ENCODE data around the gene NBPF3. TPM values are rescaled to one million over a fixed set of nuclear protein-coding genes. Genes with fewer than 3 reads are reported as not detected.
"Not testable (repeated sequence)": the region's sequence is repeated elsewhere in the genome, so short reads cannot be mapped to it uniquely, and the experiment has no call there.

Gene NBPF3
- total and polyA plus RNA-seq, 7 donors, result 2.0 to 11.6 (median 4.9) TPM

DNA sequence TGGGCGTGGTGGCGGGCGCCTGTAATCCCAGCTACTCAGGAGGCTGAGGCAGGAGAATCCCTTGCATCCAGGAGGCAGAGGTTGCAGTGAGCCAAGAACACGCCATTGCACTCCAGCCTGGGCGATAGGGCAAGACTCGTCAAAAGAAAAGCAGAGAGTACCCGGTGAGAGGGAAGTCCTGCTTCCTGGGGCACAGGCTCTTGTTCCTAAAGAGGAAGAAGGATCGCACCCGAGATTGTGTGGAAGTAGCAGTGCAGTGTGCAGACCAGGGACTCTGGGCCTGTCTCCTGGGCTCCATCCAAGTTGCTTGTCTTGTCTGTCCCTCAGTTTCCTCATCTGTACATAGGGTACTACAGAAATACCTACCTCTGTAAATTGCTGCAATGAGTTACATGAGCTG lies 29.6 kb downstream of the NBPF3 start:
- intact Hi-C loops (cut with DNase I), result no loop called here
- Histone ChIP-seq H3K4me3 (no peak overlapping the region), H3K27me3 (no peaks in the 10 kb centered on the region), H3K27ac (no peak overlapping the region), H3K36me3 (peaks cover 0 to 20% (median 6%) of the 10 kb centered on the region in 4 donors), H3K4me1 (no peaks in the 10 kb centered on the region), H3K9me3 (no peaks in the 10 kb centered on the region)
- no peak for DNase-seq
- WGBS, 2 donors, result 85 to 96% methylated on average over 9 of the region's 9 CpGs
- TF ChIP-seq, protein P1, sequence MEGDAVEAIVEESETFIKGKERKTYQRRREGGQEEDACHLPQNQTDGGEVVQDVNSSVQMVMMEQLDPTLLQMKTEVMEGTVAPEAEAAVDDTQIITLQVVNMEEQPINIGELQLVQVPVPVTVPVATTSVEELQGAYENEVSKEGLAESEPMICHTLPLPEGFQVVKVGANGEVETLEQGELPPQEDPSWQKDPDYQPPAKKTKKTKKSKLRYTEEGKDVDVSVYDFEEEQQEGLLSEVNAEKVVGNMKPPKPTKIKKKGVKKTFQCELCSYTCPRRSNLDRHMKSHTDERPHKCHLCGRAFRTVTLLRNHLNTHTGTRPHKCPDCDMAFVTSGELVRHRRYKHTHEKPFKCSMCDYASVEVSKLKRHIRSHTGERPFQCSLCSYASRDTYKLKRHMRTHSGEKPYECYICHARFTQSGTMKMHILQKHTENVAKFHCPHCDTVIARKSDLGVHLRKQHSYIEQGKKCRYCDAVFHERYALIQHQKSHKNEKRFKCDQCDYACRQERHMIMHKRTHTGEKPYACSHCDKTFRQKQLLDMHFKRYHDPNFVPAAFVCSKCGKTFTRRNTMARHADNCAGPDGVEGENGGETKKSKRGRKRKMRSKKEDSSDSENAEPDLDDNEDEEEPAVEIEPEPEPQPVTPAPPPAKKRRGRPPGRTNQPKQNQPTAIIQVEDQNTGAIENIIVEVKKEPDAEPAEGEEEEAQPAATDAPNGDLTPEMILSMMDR (IDR thresholded peaks at IDR 0.05), result no peak
- TF ChIP-seq POLR2AphosphoS5 (IDR thresholded peaks at IDR 0.05) (no peak), POLR2A (IDR thresholded peaks at IDR 0.05) (no peak), EP300 (IDR thresholded peaks at IDR 0.05) (no peak)

DNA sequence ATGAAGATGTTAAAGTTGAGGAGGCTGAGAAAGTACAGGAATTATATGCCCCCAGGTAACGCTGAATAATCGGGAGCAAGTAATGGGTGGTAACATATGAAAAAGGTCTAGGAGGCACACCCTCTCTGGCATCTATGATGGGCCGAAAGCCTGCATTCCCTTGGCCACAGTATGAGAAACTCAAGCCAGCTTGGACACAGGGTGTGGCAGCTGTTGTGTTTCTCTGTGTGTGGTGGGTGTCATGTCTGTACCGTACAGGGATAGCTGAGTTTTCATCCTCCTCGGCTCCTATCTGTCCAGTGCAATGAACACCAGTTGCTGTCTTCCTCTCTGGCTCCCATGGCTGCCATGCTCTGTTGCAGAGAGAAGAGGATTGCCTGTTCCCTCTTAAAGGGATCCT lies 32.9 kb downstream of the NBPF3 start:
- Histone ChIP-seq H3K9me3 (no peaks in the 10 kb centered on the region), H3K36me3 (peaks cover 0 to 28% (median 6%) of the 10 kb centered on the region in 4 donors), H3K27me3 (no peaks in the 10 kb centered on the region), H3K4me3 (no peak overlapping the region), H3K27ac (no peak overlapping the region), H3K4me1 (no peaks in the 10 kb centered on the region)
- WGBS, 2 donors, result 93 to 96% methylated on average over 5 of the region's 5 CpGs
- intact Hi-C loops (cut with DNase I), result no loop called here
- no peak for DNase-seq
- TF ChIP-seq, protein P1 (IDR thresholded peaks at IDR 0.05), result no peak
- TF ChIP-seq POLR2A (IDR thresholded peaks at IDR 0.05) (no peak), EP300 (IDR thresholded peaks at IDR 0.05) (no peak), POLR2AphosphoS5 (IDR thresholded peaks at IDR 0.05) (no peak)

DNA sequence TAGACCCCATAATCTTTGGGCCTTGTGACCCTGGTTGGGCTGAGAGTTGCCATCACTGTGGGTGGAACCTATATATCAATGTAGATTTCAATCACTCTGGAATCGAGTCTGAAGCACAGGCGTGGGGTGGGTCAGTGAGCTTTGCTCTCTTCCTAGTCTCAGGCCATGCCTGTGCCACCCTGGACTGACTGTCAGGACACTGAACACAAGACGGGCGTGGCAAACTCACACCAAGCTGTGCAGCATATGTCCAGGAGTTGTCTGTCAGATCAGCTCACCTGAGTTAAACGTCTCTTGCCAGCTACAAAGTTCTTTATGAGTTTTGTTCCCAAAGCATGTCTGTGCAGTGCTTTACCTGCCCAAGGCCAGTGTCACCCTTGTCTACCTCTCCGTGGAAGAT lies 38.4 kb downstream of the NBPF3 start:
- Histone ChIP-seq H3K9me3 (no peaks in the 10 kb centered on the region), H3K4me1 (no peaks in the 10 kb centered on the region), H3K27me3 (no peaks in the 10 kb centered on the region), H3K4me3 (no peak overlapping the region), H3K27ac (no peak overlapping the region), H3K36me3 (peaks cover 0 to 32% (median 4%) of the 10 kb centered on the region in 4 donors)
- intact Hi-C loops (cut with DNase I), result loop anchor here (5.0 kb wide), 1 partner anchor 51 kb away; no protein-coding TSS in a partner anchor
- TF ChIP-seq POLR2AphosphoS5 (IDR thresholded peaks at IDR 0.05), result no peak
- WGBS, 2 donors, result 68 to 91% methylated on average over 6 of the region's 6 CpGs
- no peak for DNase-seq

DNA sequence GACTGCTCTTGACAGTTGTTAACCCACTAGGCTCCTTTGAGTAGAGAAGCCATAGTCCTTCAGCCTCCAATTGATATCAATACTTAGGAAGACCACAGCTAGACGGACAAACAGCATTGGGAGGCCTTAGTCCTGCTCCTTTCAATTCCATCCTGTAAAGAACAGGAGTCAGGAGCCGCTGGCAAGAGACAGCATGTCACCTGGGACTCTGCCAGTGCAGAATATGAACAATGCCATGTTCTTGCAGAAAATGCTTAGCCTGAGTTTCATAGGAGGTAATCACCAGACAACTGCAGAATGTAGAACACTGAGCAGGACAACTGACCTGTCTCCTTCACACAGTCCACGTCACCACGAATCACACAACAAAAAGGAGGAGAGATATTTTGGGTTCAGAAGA lies 43.9 kb downstream of the NBPF3 start:
- intact Hi-C loops (cut with DNase I); H3K9me3 ChIP-seq; H3K4me1 ChIP-seq; H3K36me3 ChIP-seq; H3K4me3 ChIP-seq; DNase-seq; H3K27ac ChIP-seq: not testable (repeated sequence)
- peaks cover 0 to 20% (median 3%) of the 10 kb centered on the region in 3 donors for H3K27me3 ChIP-seq
- WGBS, 2 donors, result 93 to 97% methylated on average over 4 of the region's 4 CpGs

DNA sequence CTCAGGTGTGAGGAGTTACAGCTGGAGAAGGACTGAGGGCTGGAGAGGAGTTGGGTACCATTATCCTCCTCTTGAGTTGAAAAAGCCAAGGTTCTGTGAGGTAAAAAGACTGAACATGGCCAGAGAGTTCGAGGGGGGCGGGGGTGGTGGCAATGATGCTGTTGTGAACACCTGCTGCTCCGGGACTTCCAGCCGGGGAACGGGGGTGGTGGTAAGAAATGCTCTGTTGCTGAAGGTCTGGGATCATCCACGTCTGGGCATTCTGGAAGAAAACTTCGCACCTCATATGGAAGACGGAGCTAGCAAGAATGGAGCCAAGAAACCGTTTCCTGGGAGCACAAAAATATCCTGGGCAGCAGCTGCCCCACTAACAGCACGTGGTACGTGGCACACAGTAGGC lies 49.2 kb downstream of the NBPF3 start:
- DNase-seq, result no peak
- Histone ChIP-seq H3K27me3 (peaks cover 0 to 31% (median 7%) of the 10 kb centered on the region in 3 donors), H3K27ac (no peak overlapping the region), H3K36me3 (no peaks in the 10 kb centered on the region), H3K4me1 (no peaks in the 10 kb centered on the region), H3K9me3 (no peaks in the 10 kb centered on the region), H3K4me3 (no peak overlapping the region)
- 86 to 93% methylated on average over 11 of the region's 11 CpGs for WGBS, 2 donors
- TF ChIP-seq, protein P1 (IDR thresholded peaks at IDR 0.05), result no peak
- no peak for TF ChIP-seq POLR2A (IDR thresholded peaks at IDR 0.05)
- no peak for TF ChIP-seq POLR2AphosphoS5 (IDR thresholded peaks at IDR 0.05)
- TF ChIP-seq EP300 (IDR thresholded peaks at IDR 0.05), result no peak
- intact Hi-C loops (cut with DNase I), result no loop called here

DNA sequence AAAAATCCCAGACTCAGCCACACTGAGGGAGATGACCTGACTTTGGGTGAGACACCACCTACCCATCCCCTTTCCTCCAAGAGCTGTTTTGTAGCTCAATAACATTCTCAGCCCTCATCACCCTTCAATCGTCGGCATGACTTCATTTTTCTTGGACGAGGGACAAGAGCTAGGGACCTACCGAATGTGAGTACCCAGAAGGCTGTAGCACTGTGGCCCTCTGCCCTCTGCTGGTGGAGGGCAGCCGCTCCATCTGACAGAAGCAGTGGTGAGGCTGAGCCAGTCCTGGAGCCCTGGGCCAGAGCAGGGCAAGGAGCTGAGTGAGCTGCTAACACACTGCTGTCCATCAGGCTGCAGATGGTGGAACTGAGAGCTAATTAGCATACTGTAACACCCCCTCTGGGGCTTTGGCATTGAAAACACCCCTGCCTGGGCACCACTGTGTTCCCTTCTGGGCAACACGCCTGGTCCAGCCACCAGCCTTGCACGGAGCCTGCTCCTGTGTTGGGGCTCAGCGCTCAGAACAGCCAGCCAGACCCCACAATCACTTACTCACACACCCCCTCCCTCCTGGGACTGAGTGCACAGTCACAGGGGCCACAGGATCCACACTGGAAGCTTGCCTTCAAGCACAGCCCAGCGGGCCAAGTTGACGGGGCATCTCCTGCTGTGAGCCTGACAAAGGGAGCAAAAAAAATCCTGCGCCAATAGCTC lies 51.0 kb downstream of the NBPF3 start:
- H3K4me1 ChIP-seq, result no peaks in the 10 kb centered on the region
- WGBS, 2 donors, result 77 to 86% methylated on average over 11 of the region's 11 CpGs

More for the DNA sequence above, 51.0 kb downstream of the NBPF3 start:
- intact Hi-C loops (cut with DNase I), result no loop called here
- Histone ChIP-seq H3K9me3 (no peaks in the 10 kb centered on the region), H3K27me3 (peaks cover 0 to 31% (median 7%) of the 10 kb centered on the region in 3 donors), H3K36me3 (no peaks in the 10 kb centered on the region), H3K27ac (no peak overlapping the region), H3K4me3 (no peak overlapping the region)
- TF ChIP-seq EP300 (IDR thresholded peaks at IDR 0.05) (no peak), POLR2A (IDR thresholded peaks at IDR 0.05) (no peak), POLR2AphosphoS5 (IDR thresholded peaks at IDR 0.05) (no peak)
- TF ChIP-seq, protein P1 (IDR thresholded peaks at IDR 0.05), result peak in 2 of 4 experiments; percentile 26 to 37
- no peak for DNase-seq
